Stimulated activated memory B cell treated with anti-CD40 and anti-IgM and Interleukin-4, amounts not matched to agents 10 μg/mL and 1 μg/mL and 100 μg/mL, for 72 hours (primary cell): ENCODE data around the gene MLH1.
"Not testable (repeated sequence)": the region's sequence is repeated elsewhere in the genome, so short reads cannot be mapped to it uniquely, and the experiment has no call there.

Experiments used
- ATAC-seq: fragments of 150-1000 bp; cut with Tn5 transposase; 2 replicates; pipeline ENCODE4 v1.10.0; 2021
- H3K27ac Mint-ChIP-seq: one replicate; pipeline ENCODE4 v1.8.0; 2022; ENCODE audit warnings: mild to moderate bottlenecking, mixed read lengths
- H3K27me3 Mint-ChIP-seq: one replicate; pipeline ENCODE4 v1.8.0; 2022; ENCODE audit warnings: mixed read lengths
- H3K36me3 Mint-ChIP-seq: one replicate; pipeline ENCODE4 v1.8.0; 2022; ENCODE audit warnings: mixed read lengths
- H3K4me1 Mint-ChIP-seq: one replicate; pipeline ENCODE4 v1.8.0; 2022; ENCODE audit warnings: mixed read lengths
- H3K4me3 Mint-ChIP-seq: one replicate; pipeline ENCODE4 v1.8.0; 2022; ENCODE audit warnings: mild to moderate bottlenecking, moderate library complexity, mixed read lengths
- H3K9me3 Mint-ChIP-seq: one replicate; pipeline ENCODE4 v1.8.0; 2022; ENCODE audit warnings: mixed read lengths

The MLH1 gene

DNA sequence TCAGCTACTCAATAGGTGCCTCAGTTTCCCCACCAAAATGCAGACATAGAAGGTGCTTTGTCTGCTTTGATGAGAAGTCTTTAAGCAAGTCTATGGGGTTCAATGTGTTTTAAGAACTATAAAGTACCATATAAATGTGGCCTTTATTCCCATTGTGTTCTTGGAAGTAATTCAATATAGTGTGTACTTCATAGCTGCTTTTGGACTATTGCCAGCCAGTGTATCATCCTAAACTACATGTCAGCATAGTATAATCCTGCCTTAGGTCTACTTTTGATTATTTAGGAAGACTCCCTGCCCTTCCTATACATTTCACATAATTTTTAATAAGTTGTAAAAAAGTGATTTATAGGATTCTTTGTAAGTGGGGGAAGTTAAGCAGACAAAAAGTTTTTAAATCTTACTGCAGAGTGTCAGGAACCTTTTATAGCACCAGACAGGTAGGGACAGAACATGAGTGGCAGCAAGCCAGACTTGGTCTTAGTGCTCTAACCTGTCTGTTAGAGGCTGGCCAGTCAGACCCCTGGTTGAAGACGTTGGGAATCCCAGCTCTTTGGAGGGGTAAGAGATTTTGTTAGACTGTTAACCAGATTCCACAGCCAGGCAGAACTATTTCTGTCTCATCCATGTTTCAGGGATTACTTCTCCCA lies 48.4 kb downstream of the MLH1 start:
- H3K4me3 Mint-ChIP-seq: no peak overlapping the region
- peaks cover 45% of the 10 kb centered on the region for H3K36me3 Mint-ChIP-seq
- H3K4me1 Mint-ChIP-seq: no peaks in the 10 kb centered on the region
- ATAC-seq: no peak
- H3K27ac Mint-ChIP-seq: no peak overlapping the region
- no peaks in the 10 kb centered on the region for H3K27me3 Mint-ChIP-seq
- H3K9me3 Mint-ChIP-seq: no peaks in the 10 kb centered on the region

DNA sequence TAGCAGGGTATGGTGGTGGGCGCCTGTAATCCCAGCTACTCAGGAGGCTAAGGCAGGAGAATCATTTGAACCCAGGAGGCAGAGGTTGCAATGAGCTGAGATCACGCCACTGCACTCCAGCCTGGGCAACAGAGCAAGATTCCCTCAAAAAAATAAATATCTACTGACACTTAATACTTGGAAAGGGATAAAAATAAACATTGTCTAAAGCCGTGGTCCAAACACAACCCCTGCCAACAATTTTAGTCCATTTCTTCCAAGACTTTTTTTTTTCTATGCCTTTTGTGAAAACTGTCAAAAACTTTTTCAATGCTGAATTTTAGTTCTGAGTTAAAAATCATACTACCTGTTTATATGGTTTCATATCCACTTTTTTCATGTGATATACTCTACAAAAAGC lies 49.4 kb downstream of the MLH1 start:
- H3K27ac Mint-ChIP-seq, ATAC-seq, H3K27me3 Mint-ChIP-seq, H3K9me3 Mint-ChIP-seq, H3K4me1 Mint-ChIP-seq, H3K4me3 Mint-ChIP-seq: not testable (repeated sequence)
- H3K36me3 Mint-ChIP-seq: peaks cover 49% of the 10 kb centered on the region

- Mint-ChIP-seq H3K4me1 (peaks cover 21% of the 10 kb centered on the region), H3K9me3 (no peaks in the 10 kb centered on the region), H3K27me3 (no peaks in the 10 kb centered on the region), H3K4me3 (no peak overlapping the region), H3K36me3 (peaks cover 62% of the 10 kb centered on the region), H3K27ac (no peak overlapping the region)
- ATAC-seq: no peak
Measured at GRCh38 chr3:37050282-37050681, 57.0 kb downstream of the MLH1 start.

- no peaks in the 10 kb centered on the region for H3K27me3 Mint-ChIP-seq
- H3K36me3 Mint-ChIP-seq: peaks cover 65% of the 10 kb centered on the region
- no peak for ATAC-seq
- peaks cover 35% of the 10 kb centered on the region for H3K4me1 Mint-ChIP-seq
- no peaks in the 10 kb centered on the region for H3K9me3 Mint-ChIP-seq
- no peak overlapping the region for H3K4me3 Mint-ChIP-seq
- peak overlapping the region; percentile 57 for H3K27ac Mint-ChIP-seq
Measured at GRCh38 chr3:37052860-37053259, 59.5 kb downstream of the MLH1 start.

DNA sequence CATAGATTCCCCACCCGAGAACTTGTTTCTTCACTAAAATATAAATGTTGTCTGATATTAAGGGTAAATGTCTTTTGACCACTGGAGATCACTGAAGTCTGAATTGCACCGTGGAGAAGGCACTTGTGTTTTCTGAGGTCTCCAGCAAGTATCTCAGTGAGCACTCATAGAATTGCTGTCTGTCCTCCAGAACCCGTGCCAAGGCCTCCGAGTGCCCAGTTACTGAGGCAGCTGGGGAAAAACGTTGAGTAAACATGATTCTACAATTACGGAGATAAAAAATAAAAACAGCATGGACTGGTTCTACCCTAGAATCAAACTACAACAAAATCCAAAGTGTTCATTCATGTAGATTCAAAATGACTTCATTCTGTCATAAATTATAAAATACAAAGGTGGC lies 60.0 kb downstream of the MLH1 start:
- no peak overlapping the region for H3K4me3 Mint-ChIP-seq
- peaks cover 35% of the 10 kb centered on the region for H3K4me1 Mint-ChIP-seq
- H3K27ac Mint-ChIP-seq: peak overlapping the region; percentile 66
- no peaks in the 10 kb centered on the region for H3K27me3 Mint-ChIP-seq
- no peaks in the 10 kb centered on the region for H3K9me3 Mint-ChIP-seq
- H3K36me3 Mint-ChIP-seq: peaks cover 60% of the 10 kb centered on the region
- no peak for ATAC-seq

DNA sequence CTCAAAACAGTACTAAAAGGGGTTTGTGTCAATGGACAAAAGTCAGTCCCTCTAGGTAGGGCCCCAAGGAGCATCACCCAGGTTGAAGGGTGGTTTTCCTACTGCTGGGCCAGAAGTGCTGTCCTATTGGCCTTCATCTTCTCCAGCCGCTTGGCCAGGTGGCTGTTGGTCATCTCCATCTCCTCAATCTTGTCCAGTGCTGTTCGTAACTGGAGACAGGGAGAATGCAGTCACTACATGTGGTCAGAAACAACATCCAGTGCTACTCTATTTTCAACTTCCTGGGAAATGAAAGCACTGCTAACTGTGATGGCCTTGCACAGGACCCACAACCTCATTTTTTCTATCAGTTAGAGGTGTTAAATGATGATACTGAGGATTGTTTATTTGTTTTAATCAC lies 60.4 kb downstream of the MLH1 start:
- no peak for ATAC-seq
- H3K27me3 Mint-ChIP-seq: no peaks in the 10 kb centered on the region
- H3K4me1 Mint-ChIP-seq: peaks cover 35% of the 10 kb centered on the region
- H3K9me3 Mint-ChIP-seq: no peaks in the 10 kb centered on the region
- H3K27ac Mint-ChIP-seq: peak overlapping the region; percentile 66
- no peak overlapping the region for H3K4me3 Mint-ChIP-seq
- H3K36me3 Mint-ChIP-seq: peaks cover 59% of the 10 kb centered on the region

DNA sequence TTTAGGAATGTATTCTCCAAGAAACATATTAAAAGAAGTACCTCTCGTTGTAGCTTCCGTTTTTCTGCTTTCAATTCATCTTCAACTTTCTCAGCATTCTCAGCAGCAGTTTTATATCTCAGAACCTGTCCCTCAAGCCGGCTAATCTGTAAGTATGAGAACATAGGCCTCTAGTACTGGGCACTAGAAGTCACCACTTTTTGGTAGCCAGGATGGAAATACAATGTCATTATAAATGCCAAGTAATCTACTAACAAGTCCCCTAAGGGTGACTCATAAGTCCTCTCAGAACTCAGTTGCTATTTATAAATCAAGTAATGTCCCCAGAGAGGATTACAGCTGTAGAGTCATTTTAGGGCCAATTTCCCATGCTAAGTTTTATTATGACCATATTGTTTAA lies 61.1 kb downstream of the MLH1 start:
- H3K4me1 Mint-ChIP-seq: peaks cover 35% of the 10 kb centered on the region
- H3K9me3 Mint-ChIP-seq: no peaks in the 10 kb centered on the region
- peak overlapping the region; percentile 66 for H3K27ac Mint-ChIP-seq
- no peak overlapping the region for H3K4me3 Mint-ChIP-seq
- ATAC-seq: peak; percentile 88
- H3K27me3 Mint-ChIP-seq: no peaks in the 10 kb centered on the region
- H3K36me3 Mint-ChIP-seq: peaks cover 55% of the 10 kb centered on the region

- H3K9me3 Mint-ChIP-seq, H3K27me3 Mint-ChIP-seq, H3K4me3 Mint-ChIP-seq, ATAC-seq: not testable (repeated sequence)
- H3K36me3 Mint-ChIP-seq: peaks cover 55% of the 10 kb centered on the region
- peak overlapping the region; percentile 66 for H3K27ac Mint-ChIP-seq
- H3K4me1 Mint-ChIP-seq: peaks cover 35% of the 10 kb centered on the region
Measured at GRCh38 chr3:37055077-37055476, 61.8 kb downstream of the MLH1 start.

- no peaks in the 10 kb centered on the region for H3K9me3 Mint-ChIP-seq
- no peak overlapping the region for H3K4me3 Mint-ChIP-seq
- no peaks in the 10 kb centered on the region for H3K27me3 Mint-ChIP-seq
- peaks cover 35% of the 10 kb centered on the region for H3K4me1 Mint-ChIP-seq
- peaks cover 65% of the 10 kb centered on the region for H3K36me3 Mint-ChIP-seq
- ATAC-seq: no peak
- peak overlapping the region; percentile 2 for H3K27ac Mint-ChIP-seq
Measured at GRCh38 chr3:37056826-37057225, 63.5 kb downstream of the MLH1 start.

GRCh38 chr3:37058117-37058516 lies 64.8 kb downstream of the MLH1 start:
- Mint-ChIP-seq H3K4me3 (no peak overlapping the region), H3K27me3 (no peaks in the 10 kb centered on the region), H3K9me3 (no peaks in the 10 kb centered on the region), H3K27ac (no peak overlapping the region), H3K4me1 (peaks cover 35% of the 10 kb centered on the region), H3K36me3 (peaks cover 70% of the 10 kb centered on the region)
- no peak for ATAC-seq

- ATAC-seq: no peak
- Mint-ChIP-seq H3K36me3 (peaks cover 56% of the 10 kb centered on the region), H3K4me3 (no peak overlapping the region), H3K4me1 (no peaks in the 10 kb centered on the region), H3K27ac (no peak overlapping the region), H3K9me3 (no peaks in the 10 kb centered on the region), H3K27me3 (no peaks in the 10 kb centered on the region)
Measured at GRCh38 chr3:37064747-37065146, 71.4 kb downstream of the MLH1 start.

DNA sequence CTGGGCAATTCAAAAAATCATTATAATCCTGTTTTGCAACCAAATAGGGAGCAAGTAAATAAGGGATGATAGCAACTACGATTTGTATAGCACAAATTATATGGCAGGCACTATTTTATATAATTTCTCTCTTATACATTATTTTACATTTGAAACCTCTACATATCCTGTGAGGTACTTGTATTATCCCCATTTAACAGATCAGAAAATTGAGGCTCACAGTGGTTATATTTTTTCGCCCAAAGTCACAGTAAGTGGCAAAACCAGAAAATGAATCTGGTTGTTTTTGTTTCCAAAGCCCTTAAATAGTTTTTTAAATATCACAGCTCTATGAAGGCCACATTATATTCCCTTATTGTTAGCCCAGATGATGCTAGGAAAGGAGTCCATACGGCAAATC lies 74.3 kb downstream of the MLH1 start:
- ATAC-seq: no peak
- H3K27me3 Mint-ChIP-seq: no peaks in the 10 kb centered on the region
- H3K4me1 Mint-ChIP-seq: no peaks in the 10 kb centered on the region
- H3K36me3 Mint-ChIP-seq: peaks cover 42% of the 10 kb centered on the region
- H3K27ac Mint-ChIP-seq: no peak overlapping the region
- H3K9me3 Mint-ChIP-seq: no peaks in the 10 kb centered on the region
- H3K4me3 Mint-ChIP-seq: no peak overlapping the region

DNA sequence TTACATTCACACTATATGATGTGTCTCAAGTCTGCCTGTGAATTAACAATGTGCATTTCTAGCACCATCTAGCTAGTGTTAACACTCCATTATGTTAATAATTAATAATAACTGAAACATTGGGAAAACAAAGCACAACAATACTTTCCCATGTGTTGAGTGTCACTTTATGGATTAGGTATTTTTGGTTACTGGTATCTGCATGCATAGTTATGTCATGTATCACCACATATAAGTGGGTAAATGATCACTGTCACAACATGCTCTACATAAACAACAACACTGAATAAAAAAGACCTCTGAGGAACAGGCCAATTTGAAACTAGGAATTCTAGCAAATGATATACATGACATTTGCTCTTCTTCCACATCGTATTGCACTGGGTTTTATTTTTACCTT lies 74.7 kb downstream of the MLH1 start:
- Mint-ChIP-seq H3K27ac (no peak overlapping the region), H3K36me3 (peaks cover 42% of the 10 kb centered on the region)

DNA sequence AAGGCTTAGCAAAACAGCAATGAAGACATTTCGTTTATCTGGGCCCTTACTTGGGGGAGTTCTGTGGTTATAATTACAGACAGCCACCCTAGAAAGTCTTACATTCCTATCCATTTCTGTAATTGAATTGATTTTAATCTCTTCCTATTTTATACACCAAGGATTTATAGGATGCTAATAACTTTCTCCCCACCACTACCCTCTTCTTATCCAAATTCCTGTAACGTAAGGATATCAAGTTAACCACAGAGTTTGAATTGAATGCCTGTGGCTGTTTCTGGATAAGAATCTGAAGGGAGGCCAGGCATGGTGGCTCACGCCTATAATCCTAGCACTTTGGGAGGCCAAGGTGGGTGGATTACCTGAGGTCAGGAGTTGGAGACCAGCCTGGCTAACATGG lies 78.6 kb downstream of the MLH1 start:
- Mint-ChIP-seq H3K36me3 (peaks cover 50% of the 10 kb centered on the region), H3K4me3 (no peak overlapping the region), H3K9me3 (no peaks in the 10 kb centered on the region), H3K4me1 (no peaks in the 10 kb centered on the region), H3K27ac (no peak overlapping the region), H3K27me3 (no peaks in the 10 kb centered on the region)
- ATAC-seq: no peak

More for the DNA sequence above, 74.7 kb downstream of the MLH1 start:
- ATAC-seq: no peak
- Mint-ChIP-seq H3K9me3 (no peaks in the 10 kb centered on the region), H3K4me3 (no peak overlapping the region), H3K4me1 (no peaks in the 10 kb centered on the region), H3K27me3 (no peaks in the 10 kb centered on the region)

GRCh38 chr3:37072892-37073291 lies 79.6 kb downstream of the MLH1 start:
- H3K4me3 Mint-ChIP-seq: no peak overlapping the region
- no peaks in the 10 kb centered on the region for H3K4me1 Mint-ChIP-seq
- H3K36me3 Mint-ChIP-seq: peaks cover 53% of the 10 kb centered on the region
- H3K9me3 Mint-ChIP-seq: no peaks in the 10 kb centered on the region
- ATAC-seq: no peak
- no peak overlapping the region for H3K27ac Mint-ChIP-seq
- H3K27me3 Mint-ChIP-seq: no peaks in the 10 kb centered on the region

GRCh38 chr3:37074178-37074577 lies 80.9 kb downstream of the MLH1 start:
- Mint-ChIP-seq H3K4me3 (no peak overlapping the region), H3K27me3 (no peaks in the 10 kb centered on the region), H3K27ac (no peak overlapping the region), H3K4me1 (no peaks in the 10 kb centered on the region), H3K9me3 (no peaks in the 10 kb centered on the region), H3K36me3 (peaks cover 57% of the 10 kb centered on the region)
- ATAC-seq: no peak

DNA sequence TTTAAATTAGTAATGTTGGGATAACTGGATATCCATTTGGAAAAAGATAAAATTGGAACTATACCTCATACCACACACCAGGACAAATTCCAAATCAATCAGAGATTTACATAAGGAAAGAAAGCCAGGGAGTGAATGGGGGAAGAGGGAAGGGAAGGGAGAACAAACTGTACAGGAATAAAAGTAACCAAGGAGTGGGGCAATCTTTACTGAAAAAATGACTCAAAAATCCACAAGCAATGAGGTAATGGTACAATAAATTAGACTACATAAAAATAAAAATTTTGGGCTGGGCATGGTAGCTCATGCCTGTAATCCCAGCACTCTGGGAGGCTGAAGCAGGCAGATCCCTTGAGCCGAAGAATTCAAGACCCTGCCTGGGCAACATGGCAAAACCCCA lies 82.6 kb downstream of the MLH1 start:
- H3K27me3 Mint-ChIP-seq: no peaks in the 10 kb centered on the region
- no peak for ATAC-seq
- no peaks in the 10 kb centered on the region for H3K4me1 Mint-ChIP-seq
- no peaks in the 10 kb centered on the region for H3K9me3 Mint-ChIP-seq
- H3K4me3 Mint-ChIP-seq: no peak overlapping the region
- no peak overlapping the region for H3K27ac Mint-ChIP-seq
- H3K36me3 Mint-ChIP-seq: peaks cover 66% of the 10 kb centered on the region
